ENCODE measurements around the gene NDST4. TPM values are rescaled to one million over a fixed set of nuclear protein-coding genes. Genes with fewer than 3 reads are reported as not detected.

Gene NDST4
- total RNA-seq, 3 donors from 2014 or later (not counting 1 experiment from before 2014, with no cell fraction given), result not detected

DNA sequence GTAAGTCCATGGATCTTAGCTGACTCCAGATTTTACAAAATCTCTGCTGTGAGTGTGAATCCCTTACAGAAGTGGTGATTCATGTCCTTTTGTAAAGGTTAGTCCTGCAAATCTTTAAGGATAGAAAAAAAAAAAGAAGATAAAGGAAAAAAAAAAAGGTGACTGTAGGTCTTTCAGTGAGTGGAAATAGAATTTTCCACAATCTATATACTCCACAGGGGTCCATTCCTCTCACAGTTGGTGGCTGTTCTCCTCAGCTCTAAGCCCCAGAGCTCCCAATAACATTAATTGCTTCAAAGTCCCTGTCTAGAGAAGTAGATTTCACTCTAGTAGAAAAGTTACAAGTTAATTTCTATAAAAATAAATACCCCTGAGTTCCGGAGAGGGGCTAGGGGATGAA, 189.1 kb downstream of the NDST4 start:
- Histone ChIP-seq H3K36me3 (ENCODE audit: control insufficient read depth, insufficient read depth, low read length) (no peaks in the 10 kb centered on the region), H3K9me3 (ENCODE audit: control insufficient read depth, insufficient read depth, low read length) (no peaks in the 10 kb centered on the region), H3K4me1 (ENCODE audit: control insufficient read depth, insufficient read depth, low read length) (no peaks in the 10 kb centered on the region), H3K4me3 (ENCODE audit: low read length) (no peak overlapping the region), H3K27me3 (ENCODE audit: control insufficient read depth, insufficient read depth, low read length) (no peaks in the 10 kb centered on the region), H3K27ac (ENCODE audit: low read length) (no peak overlapping the region)
- DNase-seq, result no peak
- no peak for TF ChIP-seq CTCF (IDR thresholded peaks at IDR 0.05)
- H3K36me3 Mint-ChIP-seq, result no peaks in the 10 kb centered on the region
- no peaks in the 10 kb centered on the region for H3K27me3 Mint-ChIP-seq (ENCODE audit: low read depth in 2 of 2)
- no peak overlapping the region for H3K27ac Mint-ChIP-seq
- intact Hi-C loops (cut with micrococcal nuclease), result no loop called here
- H3K9me3 Mint-ChIP-seq, result peaks cover 8 to 13% of the 10 kb centered on the region in 2 donors
- ATAC-seq, result no peak
- no CpG with 5 or more reads among the region's 1 CpG for WGBS (ENCODE audit: insufficient coverage)
- no peaks in the 10 kb centered on the region for H3K4me1 Mint-ChIP-seq
- no peak overlapping the region for H3K4me3 Mint-ChIP-seq

DNA sequence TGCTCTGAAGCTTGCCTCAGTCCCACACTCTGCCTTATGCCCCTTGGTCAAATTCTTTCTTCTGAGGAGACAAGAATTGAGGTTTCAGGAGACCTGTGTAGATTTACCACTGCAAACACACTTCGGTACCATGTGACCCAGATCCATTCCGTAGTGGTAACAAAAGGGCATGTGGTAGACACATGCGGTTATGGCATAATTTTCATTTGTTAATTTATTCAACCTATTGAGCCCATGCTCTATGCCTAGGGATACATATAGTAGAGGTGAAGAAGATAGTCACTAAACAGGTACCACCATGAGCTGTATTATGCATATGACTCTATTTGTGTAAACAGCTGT, 190.9 kb downstream of the NDST4 start:
- H3K4me3 ChIP-seq (ENCODE audit: low read length), result no peak overlapping the region
- no peak overlapping the region for H3K4me3 Mint-ChIP-seq
- no peak for TF ChIP-seq CTCF (IDR thresholded peaks at IDR 0.05)
- H3K9me3 ChIP-seq (ENCODE audit: control insufficient read depth, insufficient read depth, low read length), result no peaks in the 10 kb centered on the region
- no peak for DNase-seq
- no peaks in the 10 kb centered on the region for H3K27me3 ChIP-seq (ENCODE audit: control insufficient read depth, insufficient read depth, low read length)
- no peaks in the 10 kb centered on the region for H3K36me3 ChIP-seq (ENCODE audit: control insufficient read depth, insufficient read depth, low read length)
- no peaks in the 10 kb centered on the region for H3K36me3 Mint-ChIP-seq
- H3K27me3 Mint-ChIP-seq (ENCODE audit: low read depth in 2 of 2), result no peaks in the 10 kb centered on the region
- peaks cover 5 to 11% of the 10 kb centered on the region in 2 donors for H3K9me3 Mint-ChIP-seq
- ATAC-seq, result no peak
- WGBS (ENCODE audit: insufficient coverage), result 94% methylated on average over 3 of the region's 3 CpGs
- H3K27ac Mint-ChIP-seq, result no peak overlapping the region
- H3K4me1 ChIP-seq (ENCODE audit: control insufficient read depth, insufficient read depth, low read length), result no peaks in the 10 kb centered on the region
- H3K27ac ChIP-seq (ENCODE audit: low read length), result no peak overlapping the region
- intact Hi-C loops (cut with micrococcal nuclease), result no loop called here
- no peaks in the 10 kb centered on the region for H3K4me1 Mint-ChIP-seq

- no peak overlapping the region for H3K27ac ChIP-seq (ENCODE audit: low read length)
- intact Hi-C loops (cut with micrococcal nuclease), result no loop called here
- H3K4me3 Mint-ChIP-seq, result no peak overlapping the region
- WGBS (ENCODE audit: insufficient coverage), result 86% methylated on average over 13 of the region's 13 CpGs
- no peaks in the 10 kb centered on the region for H3K4me1 ChIP-seq (ENCODE audit: control insufficient read depth, insufficient read depth, low read length)
- no peak overlapping the region for H3K4me3 ChIP-seq (ENCODE audit: low read length)
- no peaks in the 10 kb centered on the region for H3K27me3 ChIP-seq (ENCODE audit: control insufficient read depth, insufficient read depth, low read length)
- H3K9me3 Mint-ChIP-seq, result peaks cover 5 to 11% of the 10 kb centered on the region in 2 donors
- H3K9me3 ChIP-seq (ENCODE audit: control insufficient read depth, insufficient read depth, low read length), result no peaks in the 10 kb centered on the region
- TF ChIP-seq CTCF (IDR thresholded peaks at IDR 0.05), result no peak
- no peaks in the 10 kb centered on the region for H3K27me3 Mint-ChIP-seq (ENCODE audit: low read depth in 2 of 2)
- no peaks in the 10 kb centered on the region for H3K36me3 ChIP-seq (ENCODE audit: control insufficient read depth, insufficient read depth, low read length)
- H3K36me3 Mint-ChIP-seq, result no peaks in the 10 kb centered on the region
- no peak overlapping the region for H3K27ac Mint-ChIP-seq
- no peaks in the 10 kb centered on the region for H3K4me1 Mint-ChIP-seq
- ATAC-seq, result no peak
- DNase-seq, result no peak
These were observed 191.4 kb downstream of the NDST4 start for GRCh38 chr4:114921790-114922591.

DNA sequence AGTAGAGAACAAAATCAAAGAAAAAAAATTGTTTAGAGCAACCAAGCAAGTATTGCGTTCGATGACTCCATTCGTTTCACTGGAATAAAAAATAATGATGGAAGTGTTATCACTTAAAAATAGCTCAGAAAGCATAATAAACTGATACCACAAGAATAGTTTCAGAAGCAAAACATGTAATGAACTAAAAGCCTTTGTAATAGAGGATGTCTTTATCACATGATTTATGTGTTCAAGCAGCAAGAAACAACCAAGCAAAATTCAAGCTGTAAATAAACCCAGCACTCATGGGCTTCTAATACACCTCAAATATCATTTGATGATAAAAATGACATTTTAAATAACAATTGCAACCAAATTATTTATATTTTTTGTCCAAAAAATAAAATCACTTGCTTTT, 192.2 kb downstream of the NDST4 start:
- no peaks in the 10 kb centered on the region for H3K4me1 Mint-ChIP-seq
- Histone ChIP-seq H3K27ac (ENCODE audit: low read length) (no peak overlapping the region), H3K27me3 (ENCODE audit: control insufficient read depth, insufficient read depth, low read length) (no peaks in the 10 kb centered on the region), H3K9me3 (ENCODE audit: control insufficient read depth, insufficient read depth, low read length) (no peaks in the 10 kb centered on the region), H3K4me3 (ENCODE audit: low read length) (no peak overlapping the region), H3K36me3 (ENCODE audit: control insufficient read depth, insufficient read depth, low read length) (no peaks in the 10 kb centered on the region), H3K4me1 (ENCODE audit: control insufficient read depth, insufficient read depth, low read length) (no peaks in the 10 kb centered on the region)
- no peaks in the 10 kb centered on the region for H3K36me3 Mint-ChIP-seq
- H3K9me3 Mint-ChIP-seq, result peaks cover 5 to 11% of the 10 kb centered on the region in 2 donors
- no peak overlapping the region for H3K4me3 Mint-ChIP-seq
- intact Hi-C loops (cut with micrococcal nuclease), result no loop called here
- TF ChIP-seq CTCF (IDR thresholded peaks at IDR 0.05), result no peak
- no peak overlapping the region for H3K27ac Mint-ChIP-seq
- DNase-seq (no peak), ATAC-seq (no peak)
- 63% methylated on average over 3 of the region's 3 CpGs for WGBS (ENCODE audit: insufficient coverage)
- H3K27me3 Mint-ChIP-seq (ENCODE audit: low read depth in 2 of 2), result no peaks in the 10 kb centered on the region

Data from natural killer cell (primary cell).